ENCODE results near the gene AIG1. TPM values are rescaled to one million over a fixed set of nuclear protein-coding genes. Genes with fewer than 3 reads are reported as not detected.

The AIG1 gene
- total RNA-seq, 4 donors from 2014 or later: 40.7 to 56.4 (median 43.6) TPM

- no peak for TF ChIP-seq CTCF (IDR thresholded peaks at IDR 0.05; ENCODE audit: low read depth)
Observed at GRCh38 chr6:143293523-143293922, 232.8 kb downstream of the AIG1 start.

GRCh38 chr6:143294265-143294860 lies 233.7 kb downstream of the AIG1 start:
- TF ChIP-seq CTCF (IDR thresholded peaks at IDR 0.05; ENCODE audit: low read depth): no peak

GRCh38 chr6:143295932-143296331 lies 235.2 kb downstream of the AIG1 start:
- no peak for TF ChIP-seq CTCF (IDR thresholded peaks at IDR 0.05; ENCODE audit: low read depth)

GRCh38 chr6:143298071-143298470 lies 237.4 kb downstream of the AIG1 start:
- TF ChIP-seq CTCF (IDR thresholded peaks at IDR 0.05; ENCODE audit: low read depth): no peak

GRCh38 chr6:143299253-143300166 lies 238.8 kb downstream of the AIG1 start:
- no peak for TF ChIP-seq CTCF (IDR thresholded peaks at IDR 0.05; ENCODE audit: low read depth)

- TF ChIP-seq CTCF (IDR thresholded peaks at IDR 0.05; ENCODE audit: low read depth): no peak
Observed at GRCh38 chr6:143301188-143301587, 240.5 kb downstream of the AIG1 start.

- TF ChIP-seq CTCF (IDR thresholded peaks at IDR 0.05; ENCODE audit: low read depth): no peak
Observed at GRCh38 chr6:143313163-143313562, 252.5 kb downstream of the AIG1 start.
